Upper lobe of left lung (tissue), 6 donors: ENCODE results near the gene TSGA10. TPM values are rescaled to one million over a fixed set of nuclear protein-coding genes. Genes with fewer than 3 reads are reported as not detected.
"Not testable (repeated sequence)": the region's sequence is repeated elsewhere in the genome, so short reads cannot be mapped to it uniquely, and the experiment has no call there.

ENCODE experiments used
- ATAC-seq, 2 donors: fragments of 200-7000 bp; cut with Tn5 transposase; one replicate each; pipeline ENCODE4 v1.9.1; 2022; ENCODE audit warnings: mild to moderate bottlenecking in 2 of 2, moderate library complexity in 2 of 2; ENCODE audit not compliant: low FRiP score in 2 of 2
- DNase-seq, 2 donors: peaks; one replicate each; pipeline ENCODE4 v3.0.0-alpha.2; 2019 to 2020
- H3K27ac ChIP-seq, 4 donors: fragments of 200-600 bp; sonication (generic); one replicate each; pipeline ENCODE4 v1.5.1; 2016 to 2019
- H3K27me3 ChIP-seq, 4 donors: fragments of 200-600 bp; sonication (generic); one replicate each; pipeline ENCODE4 v1.5.1; 2017 to 2019
- H3K36me3 ChIP-seq, 4 donors: fragments of 200-600 bp; sonication (generic); one replicate each; pipeline ENCODE4 v1.5.1; 2016 to 2019
- H3K4me1 ChIP-seq, 4 donors: fragments of 200-600 bp; sonication (generic); one replicate each; pipeline ENCODE4 v1.5.1; 2018 to 2019
- H3K4me3 ChIP-seq, 4 donors: fragments of 200-600 bp; sonication (generic); one replicate each; pipeline ENCODE4 v1.5.1; 2017 to 2019; ENCODE audit warnings: mild to moderate bottlenecking in 2 of 4, moderate library complexity in 1 of 4
- H3K9me3 ChIP-seq, 4 donors: fragments of 200-600 bp; sonication (generic); one replicate each; pipeline ENCODE4 v1.5.1; 2018 to 2019
- CTCF ChIP-seq, 6 experiments: fragments of 450-650 bp in 4 of 6; fragments of 200-600 bp in 2 of 6; sonication (generic) in 2 of 6; IDR thresholded peaks; one replicate each; pipeline ENCODE4 v1.5.1; 2016 to 2019; ENCODE audit warnings: antibody characterized with exemption in 6 of 6
- EP300 ChIP-seq, 4 donors: sonication (generic); formaldehyde crosslinking; IDR thresholded peaks; one replicate each; pipeline ENCODE4 v1.5.1; 2017; ENCODE audit warnings: antibody characterized with exemption in 4 of 4, control low read depth in 2 of 4
- POLR2A ChIP-seq, 4 donors: fragments of 450-650 bp; IDR thresholded peaks; one replicate each; pipeline ENCODE4 v1.5.1; 2016 to 2017; ENCODE audit warnings: antibody characterized with exemption in 4 of 4, mild to moderate bottlenecking in 2 of 4
- POLR2AphosphoS5 ChIP-seq, 2 donors: sonication (generic); formaldehyde crosslinking; IDR thresholded peaks; one replicate each; pipeline ENCODE4 v1.5.1; 2017; ENCODE audit warnings: antibody characterized with exemption in 2 of 2
- WGBS, 2 donors: methylation state at CpG; one replicate each; pipeline ENCODE4 v1.1.5; 2017 to 2018; 5-methylcytosine and 5-hydroxymethylcytosine counted together
- total RNA-seq, 6 donors: library from RNA; depleted of rRNA in 4 of 6; stranded (reverse); fragments of >200 nt in 4 of 6; gene quantifications; one replicate each; pipeline versions ENCODE4 v1.1.0 to v1.2.1, GENCODE V29; 2016 to 2021
- donor health status: DM: no; HTN: no; CAD: no; lungs with moderate emphysema.
- donor health status: DM: no; HTN: yes; CAD: no; lungs with severe emphysema.

The TSGA10 gene
- total RNA-seq, 6 donors from 2014 or later, result 3.9 to 33.8 (median 9.4) TPM

GRCh38 chr2:99031481-99031880 is 123.3 kb downstream of the TSGA10 start:
- H3K27ac ChIP-seq, result no peak overlapping the region
- TF ChIP-seq EP300 (IDR thresholded peaks at IDR 0.05) (no peak), CTCF (IDR thresholded peaks at IDR 0.05) (no peak), POLR2A (IDR thresholded peaks at IDR 0.05) (no peak), POLR2AphosphoS5 (IDR thresholded peaks at IDR 0.05) (no peak)
- H3K4me1 ChIP-seq, result no peaks in the 10 kb centered on the region
- H3K9me3 ChIP-seq, result no peaks in the 10 kb centered on the region
- DNase-seq, result no peak
- no peak for ATAC-seq
- H3K27me3 ChIP-seq, result no peaks in the 10 kb centered on the region
- 78 to 93% methylated on average over 3 of the region's 3 CpGs for WGBS, 2 donors
- no peaks in the 10 kb centered on the region for H3K36me3 ChIP-seq
- no peak overlapping the region for H3K4me3 ChIP-seq

GRCh38 chr2:99028558-99028957 is 126.2 kb downstream of the TSGA10 start:
- Histone ChIP-seq H3K4me3 (no peak overlapping the region), H3K9me3 (peaks cover 0 to 3% (median 0%) of the 10 kb centered on the region in 4 donors), H3K27ac (no peak overlapping the region), H3K27me3 (no peaks in the 10 kb centered on the region), H3K4me1 (no peaks in the 10 kb centered on the region), H3K36me3 (no peaks in the 10 kb centered on the region)
- TF ChIP-seq POLR2AphosphoS5 (IDR thresholded peaks at IDR 0.05) (no peak), POLR2A (IDR thresholded peaks at IDR 0.05) (no peak), CTCF (IDR thresholded peaks at IDR 0.05) (no peak), EP300 (IDR thresholded peaks at IDR 0.05) (no peak)
- ATAC-seq, result no peak
- DNase-seq, result no peak
- 69 to 74% methylated on average over 4 of the region's 4 CpGs for WGBS, 2 donors

GRCh38 chr2:99027856-99028255 is 126.9 kb downstream of the TSGA10 start:
- no peaks in the 10 kb centered on the region for H3K36me3 ChIP-seq
- no peak for ATAC-seq
- WGBS, 2 donors, result 64 to 68% methylated on average over 4 of the region's 4 CpGs

GRCh38 chr2:99000708-99001107 is 154.0 kb downstream of the TSGA10 start:
- Histone ChIP-seq H3K27ac (no peak overlapping the region), H3K27me3 (no peaks in the 10 kb centered on the region), H3K4me3 (no peak overlapping the region), H3K4me1 (no peaks in the 10 kb centered on the region), H3K9me3 (peaks cover 0 to 4% (median 0%) of the 10 kb centered on the region in 4 donors), H3K36me3 (no peaks in the 10 kb centered on the region)
- no peak for ATAC-seq
- no peak for DNase-seq
- TF ChIP-seq CTCF (IDR thresholded peaks at IDR 0.05) (no peak), POLR2A (IDR thresholded peaks at IDR 0.05) (no peak), POLR2AphosphoS5 (IDR thresholded peaks at IDR 0.05) (no peak), EP300 (IDR thresholded peaks at IDR 0.05) (no peak)
- WGBS, 2 donors, result 91 to 92% methylated on average over 9 to 10 of the region's 10 CpGs

More at GRCh38 chr2:99027856-99028255, 126.9 kb downstream of the TSGA10 start:
- Histone ChIP-seq H3K4me3 (no peak overlapping the region), H3K4me1 (no peaks in the 10 kb centered on the region), H3K27me3 (no peaks in the 10 kb centered on the region), H3K27ac (no peak overlapping the region), H3K9me3 (peaks cover 0 to 3% (median 0%) of the 10 kb centered on the region in 4 donors)
- DNase-seq, result no peak
- no peak for TF ChIP-seq POLR2A (IDR thresholded peaks at IDR 0.05)
- no peak for TF ChIP-seq CTCF (IDR thresholded peaks at IDR 0.05)
- no peak for TF ChIP-seq POLR2AphosphoS5 (IDR thresholded peaks at IDR 0.05)
- no peak for TF ChIP-seq EP300 (IDR thresholded peaks at IDR 0.05)

DNA sequence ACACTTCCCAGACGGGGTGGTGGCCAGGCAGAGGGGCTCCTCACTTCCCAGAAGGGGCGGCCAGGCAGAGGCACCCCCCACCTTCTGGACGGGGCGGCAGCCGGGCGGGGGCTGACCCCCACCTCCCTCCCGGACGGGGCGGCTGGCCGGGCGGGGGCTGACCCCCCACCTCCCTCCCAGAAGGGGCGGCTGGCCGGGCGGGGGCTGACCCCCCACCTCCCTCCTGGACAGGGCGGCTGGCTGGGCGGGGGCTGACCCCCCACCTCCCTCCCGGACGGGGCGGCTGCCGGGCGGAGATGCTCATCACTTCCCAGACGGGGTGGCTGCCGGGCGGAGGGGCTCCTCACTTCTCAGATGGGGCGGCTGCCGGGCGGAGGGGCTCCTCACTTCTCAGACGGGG is 166.0 kb downstream of the TSGA10 start:
- not testable (repeated sequence) for ATAC-seq

More for the DNA sequence above, 166.0 kb downstream of the TSGA10 start:
- DNase-seq, result peak in 1 of 2 donors; percentile 65
- H3K9me3 ChIP-seq, H3K27me3 ChIP-seq, H3K36me3 ChIP-seq, H3K4me3 ChIP-seq, H3K27ac ChIP-seq, H3K4me1 ChIP-seq: not testable (repeated sequence)
- WGBS, 2 donors, result 95 to 96% methylated on average over 6 to 17 of the region's 28 CpGs
